Mucosa of gallbladder (tissue), 1 donor: ENCODE measurements around the gene CRB3. TPM values are rescaled to one million over a fixed set of nuclear protein-coding genes. Genes with fewer than 3 reads are reported as not detected.
"Not testable (repeated sequence)": the region's sequence is repeated elsewhere in the genome, so short reads cannot be mapped to it uniquely, and the experiment has no call there.

Experiments
- DNase-seq: peaks from one replicate; pipeline ENCODE4 v3.0.0-alpha.2; 2020; ENCODE audit warnings: low spot score
- total RNA-seq: library from RNA; stranded (reverse); gene quantifications from one replicate; pipeline ENCODE4 v1.2.1, GENCODE V29; 2021
- donor health status: DM: no; HTN: no; CAD: no.

Gene CRB3
- total RNA-seq, 1 donor from 2014 or later: 75.9 TPM

DNA sequence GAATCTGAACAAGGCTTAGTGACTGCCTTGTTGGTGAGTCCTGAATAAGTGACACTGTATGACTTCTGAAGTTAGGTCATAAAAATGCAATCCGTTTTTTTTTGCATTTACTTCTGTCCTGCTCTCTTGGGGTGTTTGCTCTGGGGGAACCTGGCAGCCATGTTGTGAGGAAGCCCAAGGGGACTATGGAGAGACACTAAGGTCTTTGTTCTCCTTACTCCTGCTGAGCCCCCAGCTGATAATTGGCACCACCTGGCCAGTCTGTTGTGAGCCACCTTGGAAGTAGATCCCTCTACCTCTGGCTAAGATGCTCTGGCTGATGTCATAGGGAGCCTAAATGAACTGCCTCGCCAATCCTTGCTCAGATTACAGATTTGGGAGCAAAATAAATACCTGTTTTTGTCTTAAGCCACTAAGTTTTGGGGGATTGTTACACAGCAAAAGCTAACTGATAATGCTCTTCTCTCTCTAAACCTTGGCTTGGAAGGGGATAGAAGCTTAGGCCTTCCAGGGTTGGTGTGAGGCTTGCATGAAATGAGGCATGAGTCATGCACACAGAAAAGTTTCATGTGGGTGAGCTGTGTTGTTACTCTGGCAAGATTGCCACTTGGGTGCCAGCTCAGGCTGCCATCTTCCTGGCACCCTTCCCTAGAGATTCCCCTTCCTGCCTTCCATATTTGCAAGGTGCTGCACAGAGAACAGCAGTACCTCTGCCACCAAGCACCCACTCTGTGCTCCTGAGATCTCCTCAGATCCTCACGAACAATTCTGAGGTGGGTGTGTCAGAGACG is 27.9 kb downstream of the CRB3 start:
- no peak for DNase-seq

DNA sequence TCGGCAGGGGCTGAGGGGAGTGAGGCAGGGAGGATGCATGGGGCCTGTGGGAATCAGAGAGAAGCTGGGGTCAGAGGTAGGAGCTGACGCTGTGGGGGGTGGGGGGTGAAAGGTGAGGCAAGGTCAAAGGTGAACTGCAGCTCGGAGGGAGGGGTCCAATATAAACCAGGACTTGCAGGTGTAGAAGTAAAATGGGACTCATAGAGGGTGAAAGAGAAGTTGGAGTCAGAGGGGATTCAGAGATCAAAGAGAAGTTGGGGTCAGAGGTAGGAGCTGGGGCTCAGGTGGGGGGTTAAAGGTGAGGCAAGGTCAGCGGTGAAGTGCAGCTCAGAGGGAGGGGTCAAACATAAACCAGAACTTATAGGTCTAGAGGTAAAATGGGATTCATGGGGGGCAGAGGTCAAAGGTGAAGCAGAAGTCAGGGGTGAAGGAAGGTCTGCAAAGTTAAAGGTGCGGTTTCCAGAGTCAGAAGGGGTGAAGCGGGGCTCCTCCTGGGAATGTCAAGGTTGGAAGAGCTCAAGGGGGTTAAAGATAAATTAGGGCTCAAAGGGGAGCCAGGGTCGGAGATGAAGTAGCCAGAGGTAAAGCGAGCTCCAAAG is 30.5 kb downstream of the CRB3 start:
- no peak for DNase-seq

DNA sequence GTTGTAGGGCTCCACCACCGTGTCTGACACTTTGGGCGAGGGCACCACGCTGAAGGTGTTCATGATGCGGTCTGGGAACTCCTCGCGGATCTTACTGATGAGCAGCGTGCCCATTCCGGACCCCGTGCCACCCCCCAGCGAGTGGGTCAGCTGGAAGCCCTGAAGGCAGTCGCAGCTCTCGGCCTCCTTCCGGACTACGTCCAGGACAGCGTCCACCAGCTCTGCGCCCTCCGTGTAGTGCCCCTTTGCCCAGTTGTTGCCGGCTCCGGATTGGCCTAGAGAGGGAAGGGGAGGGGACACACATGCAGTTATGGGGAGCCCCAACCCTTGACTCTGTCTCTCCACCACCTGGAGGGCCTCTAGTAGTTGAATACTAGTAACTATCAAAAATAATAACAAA is 31.9 kb downstream of the CRB3 start:
- no peak for DNase-seq

DNA sequence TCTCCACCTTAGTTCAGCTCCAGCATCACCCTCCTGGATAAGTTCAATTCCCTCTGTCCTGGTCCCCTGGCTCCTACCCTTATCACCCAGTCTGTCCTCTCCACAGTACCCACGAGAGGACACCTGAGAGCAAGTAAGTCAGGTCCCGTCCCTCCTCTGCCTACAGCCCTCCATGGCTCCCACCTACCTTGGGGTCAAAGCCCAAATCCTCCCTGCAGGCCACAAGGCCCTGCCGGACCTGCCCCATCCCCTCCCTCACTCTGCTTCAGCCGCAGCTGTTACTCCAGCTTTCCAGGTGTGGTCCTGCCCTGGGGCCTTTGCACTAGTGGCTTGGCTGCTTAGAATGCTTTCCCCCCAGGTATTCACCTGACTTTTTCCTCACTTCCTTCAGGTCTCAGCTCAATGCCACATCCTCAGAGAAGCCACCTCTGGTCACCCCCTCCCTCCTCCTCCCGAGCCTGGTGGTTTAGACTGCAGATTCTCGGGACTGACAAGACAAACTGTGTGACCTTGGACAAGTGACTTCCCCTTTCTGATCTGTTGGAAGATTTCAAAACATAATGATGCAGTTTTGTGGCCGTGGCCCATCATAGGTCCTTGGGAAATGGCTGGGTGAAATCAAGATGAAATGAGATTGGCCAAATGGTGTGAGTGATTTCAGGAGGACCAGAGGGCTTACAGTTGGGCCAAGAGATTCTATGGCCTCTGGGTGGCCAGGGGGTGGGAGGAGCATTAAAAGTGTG is 34.4 kb downstream of the CRB3 start:
- DNase-seq: no peak

DNA sequence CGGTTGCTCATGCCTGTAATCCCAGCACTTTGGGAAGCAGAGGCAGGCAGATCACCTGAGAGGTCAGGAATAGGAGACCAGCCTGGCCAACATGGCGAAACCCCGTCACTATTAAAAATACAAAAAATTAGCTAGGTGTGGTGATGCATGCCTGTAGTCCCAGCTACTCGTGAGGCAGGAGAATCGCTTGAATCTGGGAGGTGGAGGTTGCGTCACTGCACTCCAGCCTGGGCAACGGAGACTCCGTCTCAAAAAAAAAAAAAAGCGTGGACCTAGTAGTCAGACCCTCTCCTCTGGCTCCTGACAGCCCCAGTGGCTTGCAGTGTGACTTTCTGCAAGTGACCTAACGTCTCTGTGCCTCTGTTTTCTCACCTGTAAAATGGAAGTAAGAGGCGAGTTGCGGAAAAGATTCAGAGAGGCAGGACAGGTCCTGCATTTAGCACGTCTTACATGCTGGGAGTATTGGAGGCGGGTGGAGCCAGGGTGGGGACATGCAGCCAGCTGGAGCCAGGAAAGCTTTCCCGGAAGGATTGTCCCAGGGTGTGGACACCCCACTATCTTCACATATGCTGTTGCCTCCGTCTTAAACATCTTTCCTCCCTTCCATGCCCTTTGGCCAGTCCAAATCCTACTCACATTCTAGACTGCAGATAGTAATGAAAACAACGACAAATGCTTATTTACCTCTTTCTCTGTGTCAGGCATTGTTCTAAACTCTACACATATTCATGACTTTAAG is 35.1 kb downstream of the CRB3 start:
- no peak for DNase-seq

DNA sequence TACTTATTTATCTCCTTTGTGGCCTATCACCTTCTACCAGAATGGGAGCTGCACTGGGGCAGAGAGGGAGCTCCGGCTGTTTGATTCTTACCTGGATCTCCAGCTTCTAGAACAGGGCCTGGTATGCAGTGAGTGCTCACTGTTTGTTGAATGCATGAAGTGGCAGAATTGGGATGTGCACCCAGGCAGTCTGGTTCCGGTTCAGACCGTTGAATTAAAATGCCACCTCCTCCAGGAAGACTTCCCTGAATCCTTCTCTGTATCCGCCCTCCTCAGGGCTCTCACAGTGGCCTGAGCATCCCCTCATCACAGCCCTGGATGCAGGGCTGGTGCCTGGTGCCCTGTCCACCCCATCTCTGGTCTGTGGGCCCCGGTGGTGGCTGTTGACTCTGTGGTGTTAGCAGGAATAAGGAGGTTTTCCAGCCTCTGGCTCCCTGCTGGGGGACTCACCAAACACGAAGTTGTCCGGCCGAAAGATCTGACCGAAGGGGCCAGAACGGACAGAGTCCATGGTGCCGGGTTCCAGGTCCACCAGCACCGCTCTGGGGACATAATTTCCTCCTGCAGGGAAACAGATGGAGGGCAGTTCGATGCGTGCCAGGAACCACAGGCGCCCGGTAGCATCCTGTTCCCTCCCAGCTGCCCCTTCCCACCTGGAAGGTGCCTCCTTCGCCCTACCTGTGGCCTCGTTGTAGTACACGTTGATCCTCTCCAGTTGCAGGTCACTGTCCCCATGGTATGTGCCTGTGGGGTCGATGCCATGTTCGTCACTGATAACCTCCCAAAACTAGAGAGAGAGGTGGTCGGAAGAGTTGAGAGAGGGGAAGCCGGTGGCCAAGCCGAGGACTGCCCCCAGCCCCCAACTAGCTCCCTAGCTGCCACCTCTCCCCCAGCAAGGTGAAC is 37.0 kb downstream of the CRB3 start:
- no peak for DNase-seq

DNA sequence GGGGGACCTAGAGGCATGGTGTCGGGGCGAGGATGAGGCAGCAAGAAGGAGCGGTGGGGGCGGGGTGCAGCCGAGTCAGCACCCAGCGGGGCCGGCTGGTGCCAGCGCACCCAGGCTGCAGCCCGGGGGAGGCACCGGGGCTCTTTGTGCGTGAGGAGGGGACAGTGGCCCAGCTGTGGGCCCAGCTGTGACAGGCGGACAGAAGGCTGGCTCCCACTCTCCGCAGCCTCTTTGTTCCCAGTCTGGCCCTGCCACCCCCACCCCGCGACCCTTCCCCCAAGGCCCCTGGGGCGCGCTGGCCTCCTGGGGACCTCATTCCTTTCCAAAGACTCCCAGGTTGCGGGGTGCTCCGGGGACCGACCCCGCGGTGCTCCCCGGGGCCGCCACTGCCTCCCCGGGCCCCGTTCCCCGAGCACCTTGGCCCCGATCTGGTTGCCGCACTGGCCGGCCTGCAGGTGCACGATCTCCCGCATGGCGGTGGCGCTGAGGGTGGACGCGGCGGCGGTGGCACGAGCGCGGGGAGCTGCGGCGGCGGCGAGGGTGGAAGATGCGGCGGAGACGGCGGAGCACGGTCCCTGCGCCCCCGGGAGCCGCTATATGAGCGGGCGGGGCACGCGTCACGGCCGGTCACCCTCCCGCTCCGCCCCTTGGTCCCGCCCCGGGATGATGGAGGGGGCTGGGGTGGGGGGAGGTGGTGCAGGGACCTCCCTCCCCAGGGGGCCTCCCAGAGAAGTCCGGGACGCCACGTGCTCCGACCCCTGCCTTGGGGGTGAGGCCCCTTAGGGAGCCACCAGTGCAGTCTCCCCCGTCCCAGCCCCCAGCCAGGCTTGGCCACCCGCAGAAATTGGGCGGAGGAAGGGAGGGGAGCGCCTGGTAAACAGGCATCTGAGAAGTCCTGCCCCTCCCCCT is 37.9 kb downstream of the CRB3 start, which contains the start of gene TUBB4A:
TSS of gene TUBB4A (minus strand) at position 570 of the 909 bp plus-strand sequence. CDS start at position 473, 97 bp downstream.
- DNase-seq: no peak

DNA sequence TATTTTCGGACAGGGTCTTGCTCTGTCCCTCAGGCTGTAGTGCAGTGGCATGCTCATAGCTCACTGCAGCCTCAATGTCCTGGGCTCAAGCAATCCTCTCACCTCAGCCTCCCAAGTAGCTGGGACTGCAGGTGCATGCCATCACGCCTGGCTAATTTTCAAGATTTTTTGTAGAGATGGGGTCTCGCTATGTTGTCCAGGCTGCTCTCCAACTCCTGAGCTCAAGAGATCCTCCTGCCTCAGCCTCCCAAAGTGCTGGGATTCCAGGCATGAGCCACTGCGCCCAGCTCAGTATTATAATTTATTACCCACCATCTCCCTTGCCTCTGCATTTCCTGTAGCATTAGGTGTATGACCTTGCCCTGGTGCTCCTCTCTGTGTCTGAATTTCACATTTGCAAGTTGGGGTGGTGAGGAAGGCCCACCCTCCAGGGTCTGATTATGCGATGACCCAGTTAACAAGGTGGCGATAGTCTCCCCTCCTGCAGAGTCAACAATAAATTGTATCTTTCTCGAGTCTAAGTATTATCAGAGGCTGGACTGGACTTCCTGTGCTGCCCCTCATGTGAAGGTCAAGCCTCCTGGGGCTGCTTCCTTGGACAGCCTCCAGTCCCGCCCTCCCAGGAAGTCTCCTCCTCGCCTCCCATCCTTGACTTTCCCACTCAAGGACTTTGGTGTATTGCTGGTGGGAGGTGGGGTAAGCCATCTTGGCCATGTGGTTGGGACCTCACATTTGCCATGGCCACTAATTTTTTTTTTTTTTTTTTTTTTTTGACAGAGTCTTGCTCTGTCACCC is 39.5 kb downstream of the CRB3 start:
- no peak for DNase-seq

DNA sequence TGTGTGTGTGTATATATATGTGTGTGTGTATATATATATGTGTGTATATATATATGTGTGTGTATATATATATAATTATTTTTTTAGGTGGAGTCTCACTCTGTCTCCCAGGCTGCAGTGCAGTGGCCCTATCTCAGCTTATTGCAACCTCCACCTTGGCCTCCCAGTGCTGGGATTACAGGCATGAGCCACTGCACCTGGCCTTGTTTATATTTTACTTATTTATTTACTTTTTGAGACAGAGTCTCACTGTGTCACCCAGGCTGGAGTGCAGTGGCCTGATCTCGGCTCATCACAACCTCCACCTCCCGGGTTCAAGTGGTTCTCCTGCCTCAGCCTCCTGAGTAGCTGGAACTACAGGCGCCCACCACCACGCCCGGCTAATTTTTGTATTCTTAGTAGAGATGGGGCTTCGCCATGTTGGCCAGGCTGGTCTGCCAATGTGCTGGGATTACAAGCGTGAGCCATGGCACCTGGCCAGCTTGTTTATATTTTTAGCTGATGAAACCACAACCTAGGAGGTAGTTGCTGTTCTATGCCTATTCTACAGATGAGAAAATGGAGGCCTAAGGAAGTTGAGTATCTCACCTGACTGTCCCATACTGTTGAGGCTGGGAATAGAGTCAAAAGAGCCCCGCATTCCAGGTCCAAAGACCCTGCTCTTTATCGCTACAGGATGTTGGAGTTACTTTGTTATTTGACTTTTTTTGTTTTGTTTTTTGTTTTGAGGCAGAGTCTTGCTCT is 44.1 kb downstream of the CRB3 start:
- DNase-seq: not testable (repeated sequence)

DNA sequence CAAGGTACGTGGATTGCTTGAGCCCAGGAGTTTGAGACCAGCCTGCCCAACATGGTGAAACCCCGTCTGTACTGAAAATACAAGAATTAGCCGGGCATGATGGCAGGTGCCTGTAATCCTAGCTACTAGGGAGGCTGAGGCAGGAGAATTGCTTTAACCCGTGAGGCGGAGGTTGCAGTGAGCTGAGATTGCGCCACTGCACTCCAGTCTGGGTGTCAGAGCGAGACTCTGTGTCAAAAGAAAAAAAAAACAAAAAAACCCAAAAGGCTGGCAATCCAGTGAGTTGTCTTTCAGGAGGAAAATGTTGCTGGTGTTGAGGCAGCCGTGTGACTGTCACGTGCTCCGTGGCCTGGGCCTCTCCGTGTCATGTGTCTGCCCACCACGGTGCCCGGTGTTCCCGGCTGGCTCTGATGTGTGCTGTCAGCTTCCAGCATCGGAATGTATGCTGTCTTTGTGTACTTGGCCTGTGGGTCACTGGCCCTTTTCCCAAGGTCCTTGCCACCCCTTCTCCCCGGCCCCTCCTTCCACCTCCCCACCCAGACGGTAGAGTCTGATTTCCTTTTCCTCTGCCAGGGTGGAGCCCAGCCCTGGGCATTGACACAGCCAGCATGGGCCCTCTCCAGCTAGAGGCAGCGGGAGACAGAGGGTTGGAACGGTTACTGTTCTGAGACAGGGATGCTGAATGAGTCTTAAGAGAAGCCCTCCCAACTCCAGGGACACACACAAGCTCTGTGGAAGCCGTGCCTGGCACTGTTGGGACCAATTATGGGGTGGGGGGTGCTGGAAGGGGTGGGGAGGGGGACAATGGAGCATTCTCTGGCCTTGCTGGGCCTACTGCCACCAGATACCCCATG is 45.3 kb downstream of the CRB3 start:
- peak; percentile 84 for DNase-seq

DNA sequence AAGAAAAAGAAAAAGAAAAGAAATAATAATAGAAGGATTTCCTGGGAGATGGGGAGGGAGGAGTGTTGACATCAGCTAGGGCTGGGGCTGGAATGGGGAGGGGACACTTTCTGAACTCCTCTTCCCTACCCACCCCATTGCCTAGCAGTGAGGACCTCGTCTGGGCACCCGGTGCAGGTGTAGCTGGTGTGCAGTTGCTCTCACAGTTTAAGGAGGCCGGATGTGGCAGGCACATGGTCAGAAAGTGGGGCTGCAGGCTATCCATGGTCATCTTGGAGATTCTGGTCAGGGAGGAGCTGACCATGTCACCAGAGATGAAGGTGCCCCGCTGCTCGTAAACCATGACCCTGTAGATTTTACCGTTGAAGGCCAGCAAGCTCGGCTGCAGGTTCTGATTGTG is 46.5 kb downstream of the CRB3 start:
- no peak for DNase-seq

DNA sequence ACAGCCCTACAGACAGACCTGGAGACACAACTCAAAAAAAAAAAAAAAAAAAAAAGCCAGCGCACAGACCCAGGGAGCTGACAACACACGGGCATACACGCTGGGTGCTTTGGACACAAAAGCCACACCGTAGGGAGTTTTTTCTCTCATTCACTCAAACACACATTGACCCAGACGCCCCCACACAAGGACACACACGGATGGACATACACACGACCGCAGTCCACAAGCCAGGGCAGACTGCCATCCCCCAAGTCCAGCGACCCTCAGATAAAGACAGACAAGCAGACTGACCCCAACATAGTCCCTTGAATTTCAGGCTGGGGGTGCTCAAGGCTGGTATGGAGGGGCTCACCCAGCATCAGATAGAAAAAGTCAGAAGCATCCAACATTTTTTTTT is 50.0 kb downstream of the CRB3 start:
- no peak for DNase-seq

DNA sequence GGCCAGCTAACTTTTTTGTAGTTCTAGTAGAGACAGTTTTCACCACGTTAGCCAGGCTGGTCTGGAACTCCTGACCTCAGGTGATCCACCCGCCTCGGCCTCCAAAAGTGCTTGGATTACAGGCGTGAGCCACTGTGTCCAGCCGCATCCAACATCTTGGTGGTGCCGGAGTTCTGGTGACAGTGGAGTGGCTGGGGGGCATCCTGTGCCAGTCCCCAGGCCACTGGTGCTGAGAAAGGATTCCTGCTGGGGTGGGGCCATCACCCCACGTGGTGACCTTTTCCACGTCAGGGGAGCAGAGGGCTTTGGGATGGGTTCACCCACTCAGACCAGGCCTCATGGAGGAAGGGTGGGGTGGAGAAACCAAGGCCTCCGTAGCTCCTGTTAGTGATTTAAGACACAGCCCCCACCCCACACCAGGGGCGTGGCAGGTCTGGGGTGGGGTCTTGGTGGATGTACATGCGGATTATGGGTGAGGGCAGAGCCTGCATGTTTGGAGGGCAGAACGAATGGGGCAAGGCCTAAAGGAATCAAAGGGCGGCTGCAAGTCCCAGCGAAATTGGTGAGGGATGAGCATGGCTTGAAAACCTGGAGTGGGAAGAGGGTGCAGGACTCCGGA is 51.0 kb downstream of the CRB3 start:
- no peak for DNase-seq

DNA sequence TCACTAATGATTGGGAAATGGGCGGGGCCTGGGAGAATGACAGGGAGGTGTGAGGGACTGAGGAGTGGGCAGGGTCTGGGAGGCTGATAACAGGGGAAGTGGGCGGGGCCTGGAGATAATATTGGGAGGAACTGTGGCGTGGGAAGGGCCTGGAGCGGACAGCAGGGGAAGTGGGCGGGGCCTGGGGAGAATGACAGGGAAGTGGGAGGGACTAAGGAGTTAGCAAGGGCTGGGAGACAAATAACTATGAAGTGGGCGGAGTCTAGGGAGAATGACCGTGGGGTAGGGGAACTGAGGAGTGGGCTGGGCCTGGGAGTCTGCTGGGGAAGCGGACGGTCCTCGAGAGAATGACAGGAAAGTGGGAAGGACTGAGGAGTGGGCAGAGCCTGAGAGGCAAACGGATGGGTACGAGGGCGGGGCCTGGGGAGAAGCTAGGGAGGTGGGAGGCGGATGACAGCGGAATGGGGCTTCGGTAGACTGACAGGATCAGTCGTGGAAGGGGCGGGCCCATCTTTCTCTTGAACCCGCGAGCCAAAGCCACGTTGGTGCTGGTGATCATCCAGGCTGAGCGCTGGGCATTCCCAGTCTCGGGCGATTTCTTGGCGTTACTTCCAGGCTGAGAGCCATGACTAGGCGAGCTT is 52.1 kb downstream of the CRB3 start:
- DNase-seq: peak; percentile 94
